GM13977 (cell line): ENCODE results near the gene SLC10A7.

Source experiments
- DNase-seq: peaks from one replicate; pipeline ENCODE4 v3.0.0; 2012; ENCODE audit warnings: low spot score
- CTCF ChIP-seq: IDR thresholded peaks from 2 replicates; pipeline ENCODE4 v1.5.1; 2012; ENCODE audit warnings: mild to moderate bottlenecking, control low read depth; ENCODE audit not compliant: insufficient read depth; ENCODE audit errors: extremely low read depth, missing control alignments
- in situ Hi-C: fragments of 300-500 bp; cut with MboI; formaldehyde crosslinking; loops from one replicate; pipeline ENCODE4 v1.12.0; 2022; ENCODE audit warnings: low sequenced_read_pairs, low pct_unique_long_range_greater_than_20kb, mixed read lengths, inconsistent platforms; ENCODE audit not compliant: unreplicated experiment

SLC10A7 gene

GRCh38 chr4:146506272-146506671, 15.5 kb downstream of the SLC10A7 start:
- in situ Hi-C loops, result no loop called here
- no peak for TF ChIP-seq CTCF
- no peak for DNase-seq

GRCh38 chr4:146500216-146500615, 21.5 kb downstream of the SLC10A7 start:
- in situ Hi-C loops, result no loop called here
- no peak for TF ChIP-seq CTCF

GRCh38 chr4:146498291-146498690, 23.4 kb downstream of the SLC10A7 start:
- no peak for DNase-seq
- no peak for TF ChIP-seq CTCF
- in situ Hi-C loops, result no loop called here

More at GRCh38 chr4:146500216-146500615, 21.5 kb downstream of the SLC10A7 start:
- no peak for DNase-seq

- no peak for TF ChIP-seq CTCF
- in situ Hi-C loops, result no loop called here
- DNase-seq, result no peak
These were observed 26.5 kb downstream of the SLC10A7 start for GRCh38 chr4:146495269-146495668.

GRCh38 chr4:146494143-146494542, 27.6 kb downstream of the SLC10A7 start:
- no peak for TF ChIP-seq CTCF
- no peak for DNase-seq
- in situ Hi-C loops, result no loop called here

DNA sequence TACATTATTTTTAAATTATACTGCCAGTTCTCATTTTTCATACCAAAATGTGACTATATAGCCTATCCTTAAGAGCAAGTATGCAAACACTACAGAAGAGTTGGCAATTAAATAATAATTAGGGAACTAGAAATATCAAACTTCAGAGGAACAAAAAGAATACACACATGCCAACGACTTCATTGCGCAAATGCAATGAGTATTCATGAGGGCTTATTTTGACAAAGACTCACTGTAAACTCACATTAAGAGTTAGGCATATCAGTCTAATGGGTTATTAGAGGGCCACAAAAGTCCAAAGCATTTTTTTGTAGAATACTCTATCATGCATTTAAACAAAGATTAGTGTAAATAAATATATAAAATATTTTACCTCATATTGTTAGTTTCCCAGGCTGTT, 31.6 kb downstream of the SLC10A7 start:
- in situ Hi-C loops, result no loop called here
- no peak for TF ChIP-seq CTCF
- DNase-seq, result no peak
